ENCODE measurements around the gene CDC14B. TPM values are rescaled to one million over a fixed set of nuclear protein-coding genes. Genes with fewer than 3 reads are reported as not detected.

CDC14B gene
- total RNA-seq, 4 donors from 2014 or later = 4.9 to 11.2 (median 8.9) TPM

DNA sequence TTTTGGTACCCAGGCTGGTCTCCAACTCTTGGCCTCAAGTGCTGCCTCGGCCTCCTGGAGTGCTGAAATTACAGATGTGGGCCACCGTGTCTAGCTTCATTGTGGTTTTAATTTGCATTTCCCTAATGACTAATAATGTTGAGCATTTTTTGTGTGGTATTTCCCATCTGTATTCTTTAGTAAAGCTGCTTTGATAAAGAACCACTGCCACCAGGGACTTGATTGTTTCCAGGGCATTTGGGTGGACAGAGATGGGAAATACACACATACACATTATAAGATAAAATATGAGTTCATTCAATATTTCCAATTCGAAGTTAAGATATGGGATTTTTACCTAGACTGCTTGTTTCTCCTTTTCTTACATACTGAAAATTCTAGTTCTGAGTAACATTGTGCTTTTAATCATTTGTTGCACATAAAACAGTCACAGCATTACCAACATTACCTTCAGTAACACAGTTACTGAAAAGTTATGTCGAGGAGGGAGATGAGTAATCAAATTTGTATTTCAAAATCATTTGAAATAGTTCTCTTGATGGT, 140.7 kb downstream of the CDC14B start:
- TF ChIP-seq POLR2AphosphoS5 (IDR thresholded peaks at IDR 0.05) (no peak), EP300 (IDR thresholded peaks at IDR 0.05) (no peak), POLR2A (IDR thresholded peaks at IDR 0.05) (no peak)
- TF ChIP-seq, protein P1, sequence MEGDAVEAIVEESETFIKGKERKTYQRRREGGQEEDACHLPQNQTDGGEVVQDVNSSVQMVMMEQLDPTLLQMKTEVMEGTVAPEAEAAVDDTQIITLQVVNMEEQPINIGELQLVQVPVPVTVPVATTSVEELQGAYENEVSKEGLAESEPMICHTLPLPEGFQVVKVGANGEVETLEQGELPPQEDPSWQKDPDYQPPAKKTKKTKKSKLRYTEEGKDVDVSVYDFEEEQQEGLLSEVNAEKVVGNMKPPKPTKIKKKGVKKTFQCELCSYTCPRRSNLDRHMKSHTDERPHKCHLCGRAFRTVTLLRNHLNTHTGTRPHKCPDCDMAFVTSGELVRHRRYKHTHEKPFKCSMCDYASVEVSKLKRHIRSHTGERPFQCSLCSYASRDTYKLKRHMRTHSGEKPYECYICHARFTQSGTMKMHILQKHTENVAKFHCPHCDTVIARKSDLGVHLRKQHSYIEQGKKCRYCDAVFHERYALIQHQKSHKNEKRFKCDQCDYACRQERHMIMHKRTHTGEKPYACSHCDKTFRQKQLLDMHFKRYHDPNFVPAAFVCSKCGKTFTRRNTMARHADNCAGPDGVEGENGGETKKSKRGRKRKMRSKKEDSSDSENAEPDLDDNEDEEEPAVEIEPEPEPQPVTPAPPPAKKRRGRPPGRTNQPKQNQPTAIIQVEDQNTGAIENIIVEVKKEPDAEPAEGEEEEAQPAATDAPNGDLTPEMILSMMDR (IDR thresholded peaks at IDR 0.05) = no peak
- DNase-seq (ENCODE audit: low spot score in 2 of 2) = no peak

DNA sequence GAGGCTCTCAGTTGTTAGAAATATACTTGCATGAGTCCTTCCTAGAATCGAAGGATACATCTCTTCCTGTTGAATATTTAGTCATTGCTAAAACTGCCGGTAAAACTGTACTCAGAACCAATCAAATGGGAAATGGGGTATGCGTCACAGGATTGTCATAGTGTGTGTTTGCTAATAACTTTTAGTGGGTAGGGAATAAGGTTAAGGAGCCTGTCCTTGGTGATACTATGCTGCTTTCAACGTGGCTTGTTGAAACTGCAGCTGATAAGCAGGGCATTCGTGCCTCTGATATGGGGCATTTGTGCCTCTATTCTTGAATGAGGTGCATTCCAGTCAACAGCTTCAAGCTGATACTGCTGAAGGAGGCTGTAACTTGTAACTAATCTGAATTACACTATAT, 143.1 kb downstream of the CDC14B start:
- H3K4me1 ChIP-seq = no peaks in the 10 kb centered on the region
- 86% methylated on average over 5 of the region's 5 CpGs for WGBS
- TF ChIP-seq, protein P1 (IDR thresholded peaks at IDR 0.05) = no peak
- no peak for TF ChIP-seq EP300 (IDR thresholded peaks at IDR 0.05)
- TF ChIP-seq POLR2A (IDR thresholded peaks at IDR 0.05) = no peak
- no peak for TF ChIP-seq POLR2AphosphoS5 (IDR thresholded peaks at IDR 0.05)
- peaks cover 25% of the 10 kb centered on the region for H3K36me3 ChIP-seq
- H3K27ac ChIP-seq = no peak overlapping the region
- no peak for DNase-seq (ENCODE audit: low spot score in 2 of 2)
- H3K9me3 ChIP-seq = no peaks in the 10 kb centered on the region
- no peaks in the 10 kb centered on the region for H3K27me3 ChIP-seq
- no peak overlapping the region for H3K4me3 ChIP-seq

More for the DNA sequence above, 140.7 kb downstream of the CDC14B start:
- WGBS = 63% methylated on average over 4 of the region's 4 CpGs
- Histone ChIP-seq H3K4me1 (no peaks in the 10 kb centered on the region), H3K4me3 (no peak overlapping the region), H3K27ac (no peak overlapping the region), H3K9me3 (no peaks in the 10 kb centered on the region), H3K36me3 (peaks cover 2% of the 10 kb centered on the region), H3K27me3 (no peaks in the 10 kb centered on the region)

DNA sequence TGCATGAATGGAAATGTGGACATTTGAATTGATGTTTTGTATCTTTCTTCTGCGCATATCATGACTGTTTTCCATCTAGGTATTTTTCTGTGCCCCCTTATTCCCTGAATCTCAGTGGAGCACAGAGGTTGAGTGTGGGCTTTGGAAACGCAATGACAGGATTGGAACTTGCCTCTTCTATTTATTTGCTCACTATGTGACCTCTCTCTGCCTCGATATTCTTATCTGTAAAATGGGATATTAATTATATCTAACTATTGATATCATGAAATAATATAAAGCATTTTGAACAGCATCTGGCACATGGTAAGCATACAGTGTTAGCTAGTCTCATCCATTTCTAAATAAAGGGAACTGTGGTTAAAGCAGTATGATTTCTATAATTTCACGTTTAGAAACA, 143.6 kb downstream of the CDC14B start:
- no peaks in the 10 kb centered on the region for H3K4me1 ChIP-seq
- WGBS = 94% methylated on average over 4 of the region's 4 CpGs
- DNase-seq (ENCODE audit: low spot score in 2 of 2) = no peak
- TF ChIP-seq POLR2A (IDR thresholded peaks at IDR 0.05) = no peak
- no peak for TF ChIP-seq EP300 (IDR thresholded peaks at IDR 0.05)
- TF ChIP-seq POLR2AphosphoS5 (IDR thresholded peaks at IDR 0.05) = no peak
- TF ChIP-seq, protein P1 (IDR thresholded peaks at IDR 0.05) = no peak
- no peaks in the 10 kb centered on the region for H3K27me3 ChIP-seq
- no peak overlapping the region for H3K27ac ChIP-seq
- no peak overlapping the region for H3K4me3 ChIP-seq
- no peaks in the 10 kb centered on the region for H3K9me3 ChIP-seq
- peaks cover 30% of the 10 kb centered on the region for H3K36me3 ChIP-seq

DNA sequence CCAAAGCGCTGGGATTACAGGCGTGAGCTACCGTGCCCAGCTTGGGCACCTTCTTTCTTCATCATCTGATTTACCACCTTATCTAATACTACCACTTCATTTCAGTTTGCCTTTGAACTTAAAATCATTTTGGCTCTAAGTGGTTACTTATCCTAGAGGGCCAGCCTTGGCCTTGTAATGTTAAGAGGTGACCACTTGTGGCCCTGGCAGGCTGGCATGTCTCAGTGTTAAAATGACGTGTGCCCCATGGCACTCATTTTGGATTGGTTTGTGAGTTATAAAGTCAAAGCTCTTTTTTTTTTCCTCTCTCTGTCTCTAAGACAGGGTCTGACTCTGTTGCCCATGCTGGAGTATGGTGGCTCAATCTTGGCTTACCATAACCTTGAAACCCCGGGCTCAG, 151.9 kb downstream of the CDC14B start:
- Histone ChIP-seq H3K36me3 (peaks cover 52% of the 10 kb centered on the region), H3K4me1 (no peaks in the 10 kb centered on the region), H3K27ac (no peak overlapping the region), H3K4me3 (no peak overlapping the region), H3K27me3 (no peaks in the 10 kb centered on the region), H3K9me3 (no peaks in the 10 kb centered on the region)
- TF ChIP-seq POLR2AphosphoS5 (IDR thresholded peaks at IDR 0.05) = no peak
- TF ChIP-seq EP300 (IDR thresholded peaks at IDR 0.05) = no peak
- TF ChIP-seq, protein P1 (IDR thresholded peaks at IDR 0.05) = no peak
- no peak for TF ChIP-seq POLR2A (IDR thresholded peaks at IDR 0.05)
- no peak for DNase-seq (ENCODE audit: low spot score in 2 of 2)
- 97% methylated on average over 5 of the region's 5 CpGs for WGBS

DNA sequence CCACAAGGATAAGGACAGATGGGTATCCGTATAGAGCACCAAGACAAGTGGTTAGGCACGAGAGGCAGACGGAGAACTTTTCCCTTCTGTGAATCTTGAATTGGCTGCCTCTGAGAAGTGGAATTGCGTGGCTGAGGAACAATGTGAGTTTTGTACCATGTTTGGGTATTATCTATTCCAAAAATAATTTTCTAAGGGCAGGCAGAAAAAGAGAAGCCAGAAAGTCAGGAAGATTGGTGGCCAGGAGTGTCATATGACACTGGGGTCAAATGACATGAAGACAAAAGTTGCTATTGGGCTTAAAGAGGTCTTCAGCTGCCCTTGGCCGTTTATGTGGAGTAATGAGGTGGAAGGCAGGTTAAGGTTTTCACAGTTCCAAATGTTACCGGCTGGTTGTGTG, 155.2 kb downstream of the CDC14B start:
- no peak overlapping the region for H3K4me3 ChIP-seq
- no peaks in the 10 kb centered on the region for H3K27me3 ChIP-seq
- DNase-seq (ENCODE audit: low spot score in 2 of 2) = no peak
- WGBS = 85% methylated on average over 6 of the region's 6 CpGs
- no peaks in the 10 kb centered on the region for H3K4me1 ChIP-seq
- H3K9me3 ChIP-seq = no peaks in the 10 kb centered on the region
- peaks cover 20% of the 10 kb centered on the region for H3K36me3 ChIP-seq
- TF ChIP-seq POLR2A (IDR thresholded peaks at IDR 0.05) (no peak), POLR2AphosphoS5 (IDR thresholded peaks at IDR 0.05) (no peak), EP300 (IDR thresholded peaks at IDR 0.05) (no peak)
- TF ChIP-seq, protein P1 (IDR thresholded peaks at IDR 0.05) = no peak
- no peak overlapping the region for H3K27ac ChIP-seq
